ENCODE measurements around the gene CYP4F2. TPM values are rescaled to one million over a fixed set of nuclear protein-coding genes. Genes with fewer than 3 reads are reported as not detected.

CYP4F2 gene
- total and polyA plus RNA-seq, 9 of the 15 experiments (the other 6 are each of a cell fraction or from before 2014, with no cell fraction given) = 0.10 to 0.56 (median 0.32) TPM; not detected in 2

DNA sequence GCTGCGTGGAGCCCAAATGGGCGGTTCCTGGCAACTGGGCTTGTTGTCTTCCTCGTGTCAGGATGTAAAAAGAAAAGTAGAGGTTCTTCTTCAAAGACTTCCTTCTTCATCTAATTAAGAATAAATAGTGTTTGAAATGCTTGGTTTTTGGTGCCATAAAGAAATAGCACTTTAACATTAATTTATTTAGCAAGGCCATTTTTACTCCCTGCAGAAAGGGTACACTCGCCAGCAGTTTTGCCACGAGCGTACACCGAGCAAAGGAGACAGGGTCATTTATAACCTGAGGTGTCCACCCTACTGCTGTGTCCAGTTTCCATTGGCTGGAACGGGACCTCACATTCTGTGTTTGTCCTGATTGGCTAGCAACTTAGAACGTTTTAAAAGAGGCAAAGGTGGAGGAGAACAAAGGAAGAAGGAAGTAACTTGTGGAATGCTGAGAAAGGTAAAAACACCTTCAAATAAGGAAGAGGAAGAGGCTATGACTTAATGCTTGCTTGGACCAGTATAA, 60.6 kb downstream of the CYP4F2 start (continued):
- TF ChIP-seq SIRT6 (IDR thresholded peaks at IDR 0.05; ENCODE audit: low read depth, low read length) (no peak), ARID2 (IDR thresholded peaks at IDR 0.05) (no peak), PML (IDR thresholded peaks at IDR 0.05; ENCODE audit: low read length) (0 out of 2 replicates have a peak, but pooled peaks have one; percentile 27), RCOR1 (IDR thresholded peaks at IDR 0.05; ENCODE audit: borderline replicate concordance in 1 of 2, low read depth in 2 of 2, low read length in 2 of 2) (no peak; a peak in 1 of 4 replicates), FOXA3 (CRISPR knock-in tag; conservative IDR thresholded peaks at IDR 0.05 in 1 of 2, IDR thresholded peaks at IDR 0.05 in 1 of 2) (0 out of 4 replicates have a peak, but pooled peaks of 1 of the 2 experiments have one; percentile 20), PRMT5 (CRISPR knock-in tag; IDR thresholded peaks at IDR 0.05) (no peak), POLR2AphosphoS5 (IDR thresholded peaks at IDR 0.05; ENCODE audit: control insufficient read depth, insufficient read depth, low read depth, low read length) (peak; percentile 73), TAF9B (IDR thresholded peaks at IDR 0.05; ENCODE audit: partially characterized antibody) (peak; percentile 6), NFATC3 (IDR thresholded peaks at IDR 0.05) (no peak), EP400 (IDR thresholded peaks at IDR 0.05) (peak; percentile 93), NFXL1 (CRISPR knock-in tag; IDR thresholded peaks at IDR 0.05) (no peak), NELFE (IDR thresholded peaks at IDR 0.05; ENCODE audit: insufficient read depth, insufficient read length) (no peak), BMI1 (IDR thresholded peaks at IDR 0.05; ENCODE audit: low read length) (no peak), ZNF408 (CRISPR knock-in tag; IDR thresholded peaks at IDR 0.05; ENCODE audit: low read depth) (no peak), SREBF2 (CRISPR knock-in tag; IDR thresholded peaks at IDR 0.05) (no peak), KLF10 (CRISPR knock-in tag; IDR thresholded peaks at IDR 0.05) (no peak)
- TF ChIP-seq, protein P1, sequence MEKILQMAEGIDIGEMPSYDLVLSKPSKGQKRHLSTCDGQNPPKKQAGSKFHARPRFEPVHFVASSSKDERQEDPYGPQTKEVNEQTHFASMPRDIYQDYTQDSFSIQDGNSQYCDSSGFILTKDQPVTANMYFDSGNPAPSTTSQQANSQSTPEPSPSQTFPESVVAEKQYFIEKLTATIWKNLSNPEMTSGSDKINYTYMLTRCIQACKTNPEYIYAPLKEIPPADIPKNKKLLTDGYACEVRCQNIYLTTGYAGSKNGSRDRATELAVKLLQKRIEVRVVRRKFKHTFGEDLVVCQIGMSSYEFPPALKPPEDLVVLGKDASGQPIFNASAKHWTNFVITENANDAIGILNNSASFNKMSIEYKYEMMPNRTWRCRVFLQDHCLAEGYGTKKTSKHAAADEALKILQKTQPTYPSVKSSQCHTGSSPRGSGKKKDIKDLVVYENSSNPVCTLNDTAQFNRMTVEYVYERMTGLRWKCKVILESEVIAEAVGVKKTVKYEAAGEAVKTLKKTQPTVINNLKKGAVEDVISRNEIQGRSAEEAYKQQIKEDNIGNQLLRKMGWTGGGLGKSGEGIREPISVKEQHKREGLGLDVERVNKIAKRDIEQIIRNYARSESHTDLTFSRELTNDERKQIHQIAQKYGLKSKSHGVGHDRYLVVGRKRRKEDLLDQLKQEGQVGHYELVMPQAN (IDR thresholded peaks at IDR 0.05; ENCODE audit: borderline replicate concordance) = peak; percentile 81; the same call in 1 of the 2 replicates
- TF ChIP-seq, protein P2, sequence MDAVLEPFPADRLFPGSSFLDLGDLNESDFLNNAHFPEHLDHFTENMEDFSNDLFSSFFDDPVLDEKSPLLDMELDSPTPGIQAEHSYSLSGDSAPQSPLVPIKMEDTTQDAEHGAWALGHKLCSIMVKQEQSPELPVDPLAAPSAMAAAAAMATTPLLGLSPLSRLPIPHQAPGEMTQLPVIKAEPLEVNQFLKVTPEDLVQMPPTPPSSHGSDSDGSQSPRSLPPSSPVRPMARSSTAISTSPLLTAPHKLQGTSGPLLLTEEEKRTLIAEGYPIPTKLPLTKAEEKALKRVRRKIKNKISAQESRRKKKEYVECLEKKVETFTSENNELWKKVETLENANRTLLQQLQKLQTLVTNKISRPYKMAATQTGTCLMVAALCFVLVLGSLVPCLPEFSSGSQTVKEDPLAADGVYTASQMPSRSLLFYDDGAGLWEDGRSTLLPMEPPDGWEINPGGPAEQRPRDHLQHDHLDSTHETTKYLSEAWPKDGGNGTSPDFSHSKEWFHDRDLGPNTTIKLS (IDR thresholded peaks at IDR 0.05; ENCODE audit: borderline replicate concordance, low read depth) = peak; percentile 89; the same call in 1 of the 2 replicates
- TF ChIP-seq, protein P3, sequence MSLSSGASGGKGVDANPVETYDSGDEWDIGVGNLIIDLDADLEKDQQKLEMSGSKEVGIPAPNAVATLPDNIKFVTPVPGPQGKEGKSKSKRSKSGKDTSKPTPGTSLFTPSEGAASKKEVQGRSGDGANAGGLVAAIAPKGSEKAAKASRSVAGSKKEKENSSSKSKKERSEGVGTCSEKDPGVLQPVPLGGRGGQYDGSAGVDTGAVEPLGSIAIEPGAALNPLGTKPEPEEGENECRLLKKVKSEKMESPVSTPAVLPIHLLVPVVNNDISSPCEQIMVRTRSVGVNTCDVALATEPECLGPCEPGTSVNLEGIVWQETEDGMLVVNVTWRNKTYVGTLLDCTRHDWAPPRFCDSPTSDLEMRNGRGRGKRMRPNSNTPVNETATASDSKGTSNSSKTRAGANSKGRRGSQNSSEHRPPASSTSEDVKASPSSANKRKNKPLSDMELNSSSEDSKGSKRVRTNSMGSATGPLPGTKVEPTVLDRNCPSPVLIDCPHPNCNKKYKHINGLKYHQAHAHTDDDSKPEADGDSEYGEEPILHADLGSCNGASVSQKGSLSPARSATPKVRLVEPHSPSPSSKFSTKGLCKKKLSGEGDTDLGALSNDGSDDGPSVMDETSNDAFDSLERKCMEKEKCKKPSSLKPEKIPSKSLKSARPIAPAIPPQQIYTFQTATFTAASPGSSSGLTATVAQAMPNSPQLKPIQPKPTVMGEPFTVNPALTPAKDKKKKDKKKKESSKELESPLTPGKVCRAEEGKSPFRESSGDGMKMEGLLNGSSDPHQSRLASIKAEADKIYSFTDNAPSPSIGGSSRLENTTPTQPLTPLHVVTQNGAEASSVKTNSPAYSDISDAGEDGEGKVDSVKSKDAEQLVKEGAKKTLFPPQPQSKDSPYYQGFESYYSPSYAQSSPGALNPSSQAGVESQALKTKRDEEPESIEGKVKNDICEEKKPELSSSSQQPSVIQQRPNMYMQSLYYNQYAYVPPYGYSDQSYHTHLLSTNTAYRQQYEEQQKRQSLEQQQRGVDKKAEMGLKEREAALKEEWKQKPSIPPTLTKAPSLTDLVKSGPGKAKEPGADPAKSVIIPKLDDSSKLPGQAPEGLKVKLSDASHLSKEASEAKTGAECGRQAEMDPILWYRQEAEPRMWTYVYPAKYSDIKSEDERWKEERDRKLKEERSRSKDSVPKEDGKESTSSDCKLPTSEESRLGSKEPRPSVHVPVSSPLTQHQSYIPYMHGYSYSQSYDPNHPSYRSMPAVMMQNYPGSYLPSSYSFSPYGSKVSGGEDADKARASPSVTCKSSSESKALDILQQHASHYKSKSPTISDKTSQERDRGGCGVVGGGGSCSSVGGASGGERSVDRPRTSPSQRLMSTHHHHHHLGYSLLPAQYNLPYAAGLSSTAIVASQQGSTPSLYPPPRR (CRISPR knock-in tag; IDR thresholded peaks at IDR 0.05; ENCODE audit: borderline replicate concordance) = 0 out of 2 replicates have a peak, but pooled peaks have one; percentile 27

All from K562 (cell line).